ENCODE results near the gene HPSE. TPM values are rescaled to one million over a fixed set of nuclear protein-coding genes. Genes with fewer than 3 reads are reported as not detected.
A peak's percentile ranks its signal among the peaks of the same experiment; 100 is the strongest.

The HPSE gene
- total RNA-seq, 4 donors from 2014 or later, result 3.6 to 12.5 (median 8.5) TPM

DNA sequence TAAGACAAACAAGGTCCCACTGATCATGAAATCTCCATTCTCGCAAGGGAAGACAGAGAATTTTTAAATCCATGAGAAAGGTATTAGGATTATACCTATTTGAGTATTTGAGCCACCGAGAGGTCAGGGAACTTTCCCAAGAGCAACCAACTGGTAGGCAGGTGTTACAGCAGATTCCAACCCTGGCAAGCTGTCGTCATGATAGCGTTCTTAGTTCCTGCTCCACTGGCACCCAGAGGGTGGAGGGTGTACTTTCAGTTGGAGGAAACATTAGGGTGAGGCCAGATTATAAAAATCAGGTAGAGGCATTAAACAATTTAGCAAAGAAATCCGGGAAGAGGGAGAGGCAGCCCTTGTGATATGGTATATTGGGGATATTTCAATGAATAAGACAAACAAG, 73.3 kb downstream of the HPSE start:
- peaks cover 0 to 20% (median 11%) of the 10 kb centered on the region in 3 donors for H3K4me1 ChIP-seq
- H3K4me3 ChIP-seq, result no peak overlapping the region
- TF ChIP-seq, protein P1, sequence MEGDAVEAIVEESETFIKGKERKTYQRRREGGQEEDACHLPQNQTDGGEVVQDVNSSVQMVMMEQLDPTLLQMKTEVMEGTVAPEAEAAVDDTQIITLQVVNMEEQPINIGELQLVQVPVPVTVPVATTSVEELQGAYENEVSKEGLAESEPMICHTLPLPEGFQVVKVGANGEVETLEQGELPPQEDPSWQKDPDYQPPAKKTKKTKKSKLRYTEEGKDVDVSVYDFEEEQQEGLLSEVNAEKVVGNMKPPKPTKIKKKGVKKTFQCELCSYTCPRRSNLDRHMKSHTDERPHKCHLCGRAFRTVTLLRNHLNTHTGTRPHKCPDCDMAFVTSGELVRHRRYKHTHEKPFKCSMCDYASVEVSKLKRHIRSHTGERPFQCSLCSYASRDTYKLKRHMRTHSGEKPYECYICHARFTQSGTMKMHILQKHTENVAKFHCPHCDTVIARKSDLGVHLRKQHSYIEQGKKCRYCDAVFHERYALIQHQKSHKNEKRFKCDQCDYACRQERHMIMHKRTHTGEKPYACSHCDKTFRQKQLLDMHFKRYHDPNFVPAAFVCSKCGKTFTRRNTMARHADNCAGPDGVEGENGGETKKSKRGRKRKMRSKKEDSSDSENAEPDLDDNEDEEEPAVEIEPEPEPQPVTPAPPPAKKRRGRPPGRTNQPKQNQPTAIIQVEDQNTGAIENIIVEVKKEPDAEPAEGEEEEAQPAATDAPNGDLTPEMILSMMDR (IDR thresholded peaks at IDR 0.05), result no peak
- TF ChIP-seq POLR2A (IDR thresholded peaks at IDR 0.05), result no peak
- peaks cover 0 to 45% (median 0%) of the 10 kb centered on the region in 3 donors for H3K36me3 ChIP-seq
- intact Hi-C loops (cut with DNase I), result no loop called here
- 87 to 89% methylated on average over 5 of the region's 5 CpGs for WGBS, 2 donors
- H3K9me3 ChIP-seq, result no peaks in the 10 kb centered on the region
- no peaks in the 10 kb centered on the region for H3K27me3 ChIP-seq
- no peak for DNase-seq
- no peak overlapping the region for H3K27ac ChIP-seq

DNA sequence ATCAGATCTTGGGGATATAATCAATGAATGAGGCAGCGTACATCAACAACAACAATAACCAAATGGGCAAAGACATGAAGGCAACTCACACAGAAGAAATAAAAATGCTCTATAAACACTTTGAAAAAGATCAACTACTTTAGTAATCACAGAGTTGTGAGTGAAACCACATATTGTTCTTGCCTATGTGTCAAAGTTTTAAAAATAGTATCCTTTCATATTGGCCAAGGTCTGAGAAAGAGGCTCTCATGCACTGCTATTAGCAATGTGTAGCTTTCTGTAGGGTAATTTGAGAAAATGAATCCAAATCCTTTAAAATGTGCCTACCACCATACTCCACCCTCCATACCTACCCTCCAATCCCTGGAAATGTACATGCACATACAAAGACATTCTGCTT, 75.1 kb downstream of the HPSE start:
- H3K36me3 ChIP-seq, result peaks cover 0 to 27% (median 0%) of the 10 kb centered on the region in 3 donors
- H3K27me3 ChIP-seq, result no peaks in the 10 kb centered on the region
- H3K4me3 ChIP-seq, result no peak overlapping the region
- no peak for TF ChIP-seq POLR2A (IDR thresholded peaks at IDR 0.05)
- TF ChIP-seq, protein P1 (IDR thresholded peaks at IDR 0.05), result no peak
- no peak for DNase-seq
- H3K9me3 ChIP-seq, result no peaks in the 10 kb centered on the region
- H3K4me1 ChIP-seq, result peaks cover 0 to 32% (median 22%) of the 10 kb centered on the region in 3 donors
- no peak overlapping the region for H3K27ac ChIP-seq
- WGBS, 2 donors, result 93 to 97% methylated on average over 1 of the region's 1 CpG
- intact Hi-C loops (cut with DNase I), result no loop called here

DNA sequence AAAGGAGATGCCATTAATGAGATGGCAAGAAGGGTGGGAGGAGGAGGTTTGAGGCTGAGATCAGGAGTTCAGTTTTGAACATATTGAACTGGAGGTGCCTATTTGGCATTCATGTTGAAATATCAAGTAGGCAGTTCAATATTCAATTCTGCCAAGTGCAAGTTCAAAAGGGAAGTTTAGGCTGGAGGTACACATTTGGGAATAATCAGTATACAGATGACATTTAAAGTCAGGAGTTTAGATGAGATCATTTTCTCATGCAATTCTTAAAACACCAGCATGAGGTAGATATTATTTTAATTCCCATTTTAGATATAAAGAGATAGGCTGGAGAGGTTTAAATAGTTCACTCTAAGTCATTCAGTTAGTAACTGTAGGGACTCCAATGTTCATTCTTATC, 76.2 kb downstream of the HPSE start:
- Histone ChIP-seq H3K9me3 (no peaks in the 10 kb centered on the region), H3K36me3 (peaks cover 0 to 18% (median 0%) of the 10 kb centered on the region in 3 donors), H3K27ac (no peak overlapping the region), H3K27me3 (no peaks in the 10 kb centered on the region), H3K4me3 (no peak overlapping the region), H3K4me1 (peaks cover 0 to 32% (median 22%) of the 10 kb centered on the region in 3 donors)
- TF ChIP-seq, protein P1 (IDR thresholded peaks at IDR 0.05), result no peak
- no peak for TF ChIP-seq POLR2A (IDR thresholded peaks at IDR 0.05)
- intact Hi-C loops (cut with DNase I), result no loop called here
- no peak for DNase-seq

DNA sequence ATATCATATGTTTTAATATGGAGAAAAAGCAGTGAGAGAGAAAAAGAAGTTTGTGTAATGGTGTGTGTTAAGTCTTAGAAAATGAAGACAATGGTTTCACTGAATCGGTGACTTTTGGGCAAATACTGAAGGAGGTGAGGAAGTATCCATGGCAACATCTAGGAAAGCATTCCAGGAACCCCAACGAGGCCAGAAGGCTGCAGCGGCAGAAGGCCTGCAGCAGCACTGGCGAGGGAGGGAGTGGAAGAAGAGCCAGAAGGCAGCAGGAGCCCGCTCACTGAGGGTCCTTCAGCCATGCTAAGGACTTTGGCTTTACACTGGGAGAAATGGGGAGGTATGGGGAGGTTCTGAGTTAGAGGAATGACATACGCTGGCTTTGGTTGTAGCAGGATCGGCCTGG, 76.8 kb downstream of the HPSE start:
- intact Hi-C loops (cut with DNase I), result no loop called here
- Histone ChIP-seq H3K4me3 (no peak overlapping the region), H3K4me1 (peaks cover 0 to 39% (median 22%) of the 10 kb centered on the region in 3 donors), H3K36me3 (peaks cover 0 to 13% (median 0%) of the 10 kb centered on the region in 3 donors), H3K27me3 (no peaks in the 10 kb centered on the region), H3K9me3 (no peaks in the 10 kb centered on the region), H3K27ac (peak overlapping the region in 1 of 4 donors; percentile 71)
- WGBS, 2 donors, result 88 to 92% methylated on average over 7 of the region's 7 CpGs
- no peak for DNase-seq
- no peak for TF ChIP-seq POLR2A (IDR thresholded peaks at IDR 0.05)
- TF ChIP-seq, protein P1 (IDR thresholded peaks at IDR 0.05), result no peak

DNA sequence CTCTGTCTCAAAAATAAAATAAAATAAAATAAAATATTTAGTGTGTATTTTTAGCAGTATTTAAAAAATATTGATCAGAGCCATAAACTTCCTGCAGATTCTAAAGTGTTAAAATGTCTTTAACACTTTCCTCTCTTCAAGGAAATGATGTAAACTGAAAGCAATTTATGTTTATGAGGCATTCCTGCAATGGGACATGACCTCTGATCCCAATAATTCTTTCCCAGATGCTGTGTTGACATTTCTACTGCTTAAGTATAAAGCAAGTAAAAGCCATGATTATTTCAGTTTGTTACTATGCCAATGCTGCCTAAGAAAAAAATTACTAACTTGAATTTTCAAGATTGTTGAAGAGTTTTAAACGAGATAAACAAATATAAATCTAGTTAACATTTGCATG, 79.1 kb downstream of the HPSE start:
- Histone ChIP-seq H3K27ac (peak overlapping the region in 1 of 4 donors; percentile 74), H3K36me3 (no peaks in the 10 kb centered on the region), H3K9me3 (no peaks in the 10 kb centered on the region), H3K4me3 (no peak overlapping the region), H3K4me1 (peaks cover 0 to 60% (median 20%) of the 10 kb centered on the region in 3 donors), H3K27me3 (no peaks in the 10 kb centered on the region)
- TF ChIP-seq POLR2A (IDR thresholded peaks at IDR 0.05), result no peak
- TF ChIP-seq, protein P1 (IDR thresholded peaks at IDR 0.05), result no peak
- WGBS, 2 donors, result 47 to 60% methylated on average over 1 of the region's 1 CpG
- no peak for DNase-seq
- intact Hi-C loops (cut with DNase I), result no loop called here
